GM12878 (cell line): ENCODE results near the gene CSNK1A1. TPM values are rescaled to one million over a fixed set of nuclear protein-coding genes. Genes with fewer than 3 reads are reported as not detected.

ENCODE experiments used
- ATAC-seq: fragments of 200-7000 bp; cut with Tn5 transposase; 3 replicates; pipeline ENCODE4 v1.9.1; 2020; ENCODE audit warnings: mild to moderate bottlenecking, moderate library complexity
- BruUV-seq: library from RNA; stranded (reverse); fragments of 400-500 nt; replicated peaks from 2 replicates; lab custom pipeline; 2021; lab: Mats Ljungman, UMichigan
- CTCF ChIA-PET: fragments of 300-600 bp; sonication (Branson Sonifier 250); formaldehyde crosslinking; extraction: SDS; loops from one replicate; lab custom pipeline; 2021; ENCODE audit warnings: inconsistent platforms; lab: Yijun Ruan, JAX
- POLR2A ChIA-PET: fragments of 350-600 bp; formaldehyde crosslinking; extraction: SDS; loops from one replicate; lab custom pipeline; 2021; ENCODE audit warnings: inconsistent platforms; lab: Charles Lee
- RAD21 ChIA-PET: fragments of 300-600 bp; sonication (Branson Sonifier 250); formaldehyde crosslinking; loops from one replicate; lab custom pipeline; 2023; ENCODE audit warnings: antibody characterized with exemption; ENCODE audit not compliant: unreplicated experiment; lab: Charles Lee
- SMC1A ChIA-PET: fragments of 300-600 bp; sonication (Branson Sonifier 250); formaldehyde crosslinking; loops from one replicate; lab custom pipeline; 2023; ENCODE audit not compliant: unreplicated experiment, uncharacterized antibody; lab: Charles Lee
- DNase-seq: peaks from one replicate; pipeline ENCODE4 v3.0.0-alpha.2; 2011; ENCODE audit warnings: low read depth, low spot score
- FAIRE-seq: peaks from 3 replicates; lab custom pipeline; 2011; peaks lifted over from hg19 to GRCh38; lab: Jason Lieb, UNC
- H2AFZ ChIP-seq: 2 replicates; pipeline ENCODE4 v1.6.0; 2011; ENCODE audit warnings: low read depth, low read length, control low read depth; ENCODE audit not compliant: control insufficient read depth
- H3K27ac ChIP-seq: 2 replicates; pipeline ENCODE4 v1.5.1; 2011; ENCODE audit warnings: control low read depth; ENCODE audit not compliant: control insufficient read depth, insufficient read depth
- H3K27me3 ChIP-seq, 2 experiments: replicated peaks in 1 of 2; 2 replicates each; pipeline versions ENCODE4 v1.6.0 to v1.6.1; 2011; ENCODE audit warnings: low read length in 1 of 2; ENCODE audit not compliant: control insufficient read depth in 2 of 2, insufficient read depth in 2 of 2
- H3K36me3 ChIP-seq, 2 experiments: 2 replicates each; pipeline ENCODE4 v1.5.1; 2011; ENCODE audit warnings: low read length in 1 of 2; ENCODE audit not compliant: control insufficient read depth in 2 of 2, insufficient read depth in 2 of 2
- H3K4me1 ChIP-seq: 2 replicates; pipeline ENCODE4 v1.6.1; 2011; ENCODE audit warnings: mild to moderate bottlenecking, low read length, moderate library complexity, mixed read lengths; ENCODE audit not compliant: control insufficient read depth, insufficient read depth
- H3K4me2 ChIP-seq: 2 replicates; pipeline ENCODE4 v1.6.0; 2011; ENCODE audit warnings: control low read depth; ENCODE audit not compliant: control insufficient read depth, insufficient read depth
- H3K4me3 ChIP-seq: fragments of 200-600 bp; sonication (generic); 2 replicates; pipeline ENCODE4 v1.5.1; 2016
- H3K79me2 ChIP-seq: 2 replicates; pipeline ENCODE4 v1.6.0; 2011; ENCODE audit warnings: low read length; ENCODE audit not compliant: control insufficient read depth, insufficient read depth
- H3K9ac ChIP-seq: 2 replicates; pipeline ENCODE4 v1.8.0; 2011; ENCODE audit warnings: low read length, control low read depth, mixed read lengths; ENCODE audit not compliant: control insufficient read depth, insufficient read depth
- H3K9me3 ChIP-seq: replicated peaks from 3 replicates; pipeline ENCODE4 v1.5.1; 2011; ENCODE audit warnings: mild to moderate bottlenecking, low read length; ENCODE audit not compliant: control insufficient read depth, insufficient read depth
- H4K20me1 ChIP-seq: 2 replicates; pipeline ENCODE4 v1.6.0; 2011; ENCODE audit not compliant: control insufficient read depth, insufficient read depth
- ATF7 ChIP-seq: fragments of 450-650 bp; IDR thresholded peaks from 2 replicates; pipeline ENCODE4 v1.6.1; 2016; ENCODE audit warnings: low read depth, mild to moderate bottlenecking
- CBFB ChIP-seq: IDR thresholded peaks from 2 replicates; pipeline ENCODE4 v1.6.1; 2016; ENCODE audit warnings: antibody characterized with exemption, low read depth
- CBX3 ChIP-seq: fragments of 200-600 bp; sonication (generic); IDR thresholded peaks from 2 replicates; pipeline ENCODE4 v1.6.1; 2016; ENCODE audit warnings: low read depth, borderline replicate concordance
- DPF2 ChIP-seq: fragments of 450-650 bp; IDR thresholded peaks from 2 replicates; pipeline ENCODE4 v1.6.1; 2017; ENCODE audit warnings: mild to moderate bottlenecking
- ESRRA ChIP-seq: IDR thresholded peaks from 2 replicates; pipeline ENCODE4 v1.6.1; 2012; ENCODE audit warnings: mild to moderate bottlenecking, low read length, improper control_type of control experiment
- NBN ChIP-seq: fragments of 450-650 bp; IDR thresholded peaks from 2 replicates; pipeline ENCODE4 v1.6.1; 2016
- NFYB ChIP-seq: IDR thresholded peaks from 2 replicates; pipeline ENCODE4 v1.6.1; 2011; ENCODE audit warnings: low read depth, mild to moderate bottlenecking, low read length, improper control_type of control experiment, moderate library complexity; ENCODE audit not compliant: insufficient read depth
- NR2C1 ChIP-seq: fragments of 450-650 bp; IDR thresholded peaks from 2 replicates; pipeline ENCODE4 v1.6.1; 2017; ENCODE audit warnings: antibody characterized with exemption, mild to moderate bottlenecking, moderate library complexity
- POLR2AphosphoS5 ChIP-seq: IDR thresholded peaks from 2 replicates; pipeline ENCODE4 v1.6.1; 2011; ENCODE audit warnings: mild to moderate bottlenecking, low read length, inconsistent platforms
- RBBP5 ChIP-seq: fragments of 200-600 bp; sonication (generic); conservative IDR thresholded peaks from 2 replicates; pipeline ENCODE4 v1.6.1; 2016
- RELA ChIP-seq: fragments of 450-650 bp; IDR thresholded peaks from 2 replicates; pipeline ENCODE4 v1.8.0; 2014; ENCODE audit warnings: borderline replicate concordance; ENCODE audit not compliant: partially characterized antibody
- SMAD5 ChIP-seq: IDR thresholded peaks from 2 replicates; pipeline ENCODE4 v1.6.1; 2016; ENCODE audit warnings: antibody characterized with exemption, low read depth
- YBX1 ChIP-seq: fragments of 450-650 bp; IDR thresholded peaks from 2 replicates; pipeline ENCODE4 v1.6.1; 2016; ENCODE audit warnings: antibody characterized with exemption
- ZNF207 ChIP-seq: fragments of 450-650 bp; IDR thresholded peaks from 2 replicates; pipeline ENCODE4 v1.6.1; 2014; ENCODE audit warnings: antibody characterized with exemption, mild to moderate bottlenecking, borderline replicate concordance
- WGBS: methylation state at CpG from one replicate; pipeline ENCODE4 v1.1.6; 2016; ENCODE audit warnings: low lambda C conversion rate; ENCODE audit not compliant: insufficient replicate concordance, insufficient coverage; ENCODE audit errors: missing lambda C conversion rate; 5-methylcytosine and 5-hydroxymethylcytosine counted together
- in situ Hi-C: fragments of 300-500 bp; cut with MboI; formaldehyde crosslinking; loops from 9 replicates; pipeline ENCODE4 v1.14.3; 2018; ENCODE audit warnings: mixed read lengths
- intact Hi-C: fragments of 100-400 bp; cut with micrococcal nuclease; formaldehyde crosslinking; loops from one replicate; pipeline ENCODE4 v1.14.2; 2022; ENCODE audit not compliant: unreplicated experiment
- polyA plus RNA-seq, 11 experiments: library from polyadenylated mRNA; depleted of rRNA in 4 of 11; unstranded in 6 of 11; stranded (reverse) in 5 of 11; fragments of >200 nt; fragmentation: Nextera tagmentation in 4 of 11; fragmentation: Illumina TruSeq in 1 of 11; extraction: Ambion mirVana in 4 of 11; extraction: Trizol in 1 of 11; gene quantifications; 1 replicate in 1 of 11; 2 replicates in 10 of 11; pipeline versions ENCODE4 v1.2.1 to v1.2.3, GENCODE V29; 2011 to 2016; ENCODE audit warnings: inconsistent platforms in 2 of 11, missing spikeins in 2 of 11, low read depth in 1 of 11
- total RNA-seq, 4 experiments: library from RNA; depleted of rRNA in 3 of 4; stranded (reverse); fragments of >200 nt in 3 of 4; fragmentation: Illumina TruSeq in 1 of 4; extraction: Trizol in 1 of 4; gene quantifications; 2 replicates each; pipeline versions ENCODE4 v1.2.1 to v1.2.3, GENCODE V29; 2013 to 2021
- TF ChIP-seq, protein P1 (sequence below): fragments of 450-650 bp; IDR thresholded peaks from 2 replicates; pipeline ENCODE4 v1.6.1; 2017; ENCODE audit warnings: borderline replicate concordance
- TF ChIP-seq, protein P2 (sequence below): fragments of 450-650 bp; IDR thresholded peaks from 2 replicates; pipeline ENCODE4 v1.6.1; 2016; ENCODE audit warnings: mild to moderate bottlenecking
- TF ChIP-seq, protein P3 (sequence below): IDR thresholded peaks from 2 replicates; pipeline ENCODE4 v1.6.1; 2011; ENCODE audit warnings: borderline replicate concordance, low read depth, mild to moderate bottlenecking, moderate library complexity, low read length; ENCODE audit not compliant: insufficient read depth, poor library complexity, severe bottlenecking

CSNK1A1 gene
- total and polyA plus RNA-seq, 10 of the 15 experiments (the other 5 are each of a cell fraction or from before 2014, with no cell fraction given) = 53.3 to 155 (median 133) TPM

DNA sequence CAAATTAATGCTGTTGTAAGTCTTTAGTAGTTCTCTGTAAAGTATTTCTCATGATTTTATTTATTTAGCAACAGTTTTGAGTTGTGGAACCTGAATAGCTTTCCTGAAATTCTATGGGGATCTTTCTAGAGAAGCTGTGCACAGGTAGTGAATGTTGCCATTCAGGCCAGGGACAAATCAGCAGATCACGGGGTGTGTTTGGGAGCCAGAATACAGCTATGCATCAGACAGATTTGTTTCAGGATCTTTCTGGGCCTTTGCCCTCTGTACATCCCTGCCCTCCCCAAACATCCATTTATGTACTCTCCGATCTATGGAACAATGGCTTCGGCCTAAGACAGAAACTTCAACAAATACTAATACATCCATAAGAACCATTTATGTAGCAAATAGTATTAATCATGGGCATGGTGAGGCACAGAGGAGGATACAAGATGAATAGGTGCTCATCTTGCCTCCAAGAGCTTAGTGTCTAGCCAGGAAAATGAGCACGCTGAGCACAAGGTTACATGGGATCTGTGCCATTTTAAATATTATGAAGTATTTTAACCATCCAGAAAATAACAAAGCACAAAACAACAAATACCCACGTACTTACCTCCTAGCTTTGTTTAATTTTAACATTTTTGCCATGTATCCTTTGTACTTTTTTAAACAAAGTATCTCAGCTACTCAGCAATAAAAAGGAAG is 43.1 kb upstream of the CSNK1A1 start:
- no peak overlapping the region for H3K4me3 ChIP-seq
- H3K9me3 ChIP-seq = no peaks in the 10 kb centered on the region
- WGBS = 83% methylated on average over 5 of the region's 5 CpGs
- H3K36me3 ChIP-seq = no peaks in the 10 kb centered on the region
- DNase-seq (no peak), FAIRE-seq (no peak), ATAC-seq (no peak)
- no peaks in the 10 kb centered on the region for H3K79me2 ChIP-seq
- H3K27me3 ChIP-seq = no peaks in the 10 kb centered on the region
- POLR2A ChIA-PET = interaction anchor here (0.8 kb wide), 1 partner anchor 22 kb away, joined by 3 read pairs; no protein-coding TSS in a partner anchor
- H4K20me1 ChIP-seq = no peaks in the 10 kb centered on the region
- CTCF ChIA-PET = interaction anchor here (0.6 to 2.9 kb wide), 5 partner anchors 9 to 223 kb away, joined by 3 to 12 read pairs (median 3); no protein-coding TSS in a partner anchor
- H2AFZ ChIP-seq = no peak overlapping the region
- H3K9ac ChIP-seq = no peak overlapping the region
- H3K27ac ChIP-seq = no peak overlapping the region
- no peak overlapping the region for H3K4me2 ChIP-seq
- SMC1A ChIA-PET = interaction anchor here (1.2 to 2.0 kb wide), 3 partner anchors 15 to 24 kb away, joined by 4 to 7 read pairs (median 4); no protein-coding TSS in a partner anchor
- peaks cover 3% of the 10 kb centered on the region; the same call in 1 of the 2 replicates for H3K4me1 ChIP-seq
- no TSS peak for BruUV-seq
- RAD21 ChIA-PET = interaction anchor here (1.1 kb wide), 1 partner anchor 23 kb away, joined by 6 read pairs; no protein-coding TSS in a partner anchor
- TF ChIP-seq DPF2 (no peak), SMAD5 (no peak), NBN (no peak), ATF7 (no peak), RELA (no peak), POLR2AphosphoS5 (no peak), ZNF207 (no peak), CBX3 (no peak), NR2C1 (no peak), CBFB (no peak), YBX1 (no peak), RBBP5 (no peak), NFYB (no peak), ESRRA (no peak)
- TF ChIP-seq, protein P1, sequence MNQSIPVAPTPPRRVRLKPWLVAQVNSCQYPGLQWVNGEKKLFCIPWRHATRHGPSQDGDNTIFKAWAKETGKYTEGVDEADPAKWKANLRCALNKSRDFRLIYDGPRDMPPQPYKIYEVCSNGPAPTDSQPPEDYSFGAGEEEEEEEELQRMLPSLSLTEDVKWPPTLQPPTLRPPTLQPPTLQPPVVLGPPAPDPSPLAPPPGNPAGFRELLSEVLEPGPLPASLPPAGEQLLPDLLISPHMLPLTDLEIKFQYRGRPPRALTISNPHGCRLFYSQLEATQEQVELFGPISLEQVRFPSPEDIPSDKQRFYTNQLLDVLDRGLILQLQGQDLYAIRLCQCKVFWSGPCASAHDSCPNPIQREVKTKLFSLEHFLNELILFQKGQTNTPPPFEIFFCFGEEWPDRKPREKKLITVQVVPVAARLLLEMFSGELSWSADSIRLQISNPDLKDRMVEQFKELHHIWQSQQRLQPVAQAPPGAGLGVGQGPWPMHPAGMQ = no peak
- TF ChIP-seq, protein P2, sequence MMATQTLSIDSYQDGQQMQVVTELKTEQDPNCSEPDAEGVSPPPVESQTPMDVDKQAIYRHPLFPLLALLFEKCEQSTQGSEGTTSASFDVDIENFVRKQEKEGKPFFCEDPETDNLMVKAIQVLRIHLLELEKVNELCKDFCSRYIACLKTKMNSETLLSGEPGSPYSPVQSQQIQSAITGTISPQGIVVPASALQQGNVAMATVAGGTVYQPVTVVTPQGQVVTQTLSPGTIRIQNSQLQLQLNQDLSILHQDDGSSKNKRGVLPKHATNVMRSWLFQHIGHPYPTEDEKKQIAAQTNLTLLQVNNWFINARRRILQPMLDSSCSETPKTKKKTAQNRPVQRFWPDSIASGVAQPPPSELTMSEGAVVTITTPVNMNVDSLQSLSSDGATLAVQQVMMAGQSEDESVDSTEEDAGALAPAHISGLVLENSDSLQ = no peak
- TF ChIP-seq, protein P3, sequence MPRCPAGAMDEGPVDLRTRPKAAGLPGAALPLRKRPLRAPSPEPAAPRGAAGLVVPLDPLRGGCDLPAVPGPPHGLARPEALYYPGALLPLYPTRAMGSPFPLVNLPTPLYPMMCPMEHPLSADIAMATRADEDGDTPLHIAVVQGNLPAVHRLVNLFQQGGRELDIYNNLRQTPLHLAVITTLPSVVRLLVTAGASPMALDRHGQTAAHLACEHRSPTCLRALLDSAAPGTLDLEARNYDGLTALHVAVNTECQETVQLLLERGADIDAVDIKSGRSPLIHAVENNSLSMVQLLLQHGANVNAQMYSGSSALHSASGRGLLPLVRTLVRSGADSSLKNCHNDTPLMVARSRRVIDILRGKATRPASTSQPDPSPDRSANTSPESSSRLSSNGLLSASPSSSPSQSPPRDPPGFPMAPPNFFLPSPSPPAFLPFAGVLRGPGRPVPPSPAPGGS = no peak
- intact Hi-C loops (no loop called here), in situ Hi-C loops (no loop called here)
